Measurements from ENCODE around the gene ANXA2.
"Not testable (repeated sequence)": the region's sequence is repeated elsewhere in the genome, so short reads cannot be mapped to it uniquely, and the experiment has no call there.

ANXA2 gene

DNA sequence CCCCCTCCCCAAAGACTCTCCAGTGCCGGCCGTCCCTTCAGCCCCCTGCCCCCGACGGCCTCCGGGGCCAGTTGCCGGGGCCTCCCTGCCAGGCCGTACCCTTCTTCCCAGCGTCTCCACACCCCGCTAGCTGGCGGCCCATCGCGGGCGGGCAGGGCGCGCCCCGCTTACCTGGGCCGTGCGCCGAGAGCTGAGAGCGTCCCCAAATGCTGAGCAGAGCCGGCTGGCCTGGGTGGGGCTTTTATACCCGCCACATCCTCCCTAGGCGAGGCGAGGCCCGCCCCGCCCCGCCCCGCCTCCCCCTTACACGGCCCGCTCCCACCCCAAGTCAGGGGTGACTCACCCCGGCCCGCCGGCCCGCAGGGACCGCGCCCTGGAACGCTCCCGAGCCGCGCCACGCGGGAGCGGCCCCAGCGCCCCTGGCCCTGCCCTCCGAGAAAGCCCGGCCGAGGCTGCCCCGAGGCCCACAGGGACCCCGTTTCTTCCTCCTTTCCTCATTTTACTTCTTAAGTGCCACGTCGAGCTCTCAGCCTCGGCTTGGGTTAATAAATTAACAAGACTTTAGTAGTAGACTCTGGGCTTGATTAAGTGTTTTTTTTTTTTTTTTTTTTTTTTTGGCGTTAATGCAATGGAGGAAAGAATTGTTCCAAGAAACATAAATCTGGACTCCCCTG is at the start of gene ANXA2:
TSS of gene ANXA2 (minus strand) at position 215 of the 674 bp plus-strand sequence. CDS start 11,911 bp downstream, outside the sequence.
- peak; percentile 68 to 74 for DNase-seq (ENCODE audit: low read depth in 1 of 2, low spot score in 1 of 2)

DNA sequence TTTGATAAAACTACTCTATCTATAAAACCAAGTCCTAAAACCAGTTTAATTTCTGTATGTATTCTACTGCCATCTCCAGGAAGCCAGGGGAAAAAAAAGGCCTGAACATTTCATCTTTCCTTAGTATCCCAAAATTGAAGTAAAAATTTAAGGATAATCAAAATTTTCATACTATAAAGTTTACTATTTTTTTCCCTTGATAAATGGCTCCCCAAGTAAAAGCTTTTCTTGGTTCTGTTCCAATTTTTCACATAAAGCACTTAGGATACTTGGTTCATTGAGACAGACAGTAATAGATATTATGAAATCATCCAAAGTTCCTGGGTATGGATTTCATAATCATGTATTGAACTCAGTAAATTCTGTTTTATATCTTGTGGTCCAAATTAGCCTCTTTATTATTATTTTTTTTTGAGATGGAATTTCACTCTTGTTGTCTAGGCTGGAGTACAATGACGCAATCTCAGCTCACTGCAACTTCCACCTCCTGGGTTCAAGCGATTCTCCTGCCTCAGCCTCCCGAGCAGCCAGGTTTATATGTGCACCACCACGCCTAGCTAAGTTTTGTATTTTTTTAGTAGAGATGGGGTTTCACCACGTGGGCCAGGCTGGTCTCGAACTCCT is 46.6 kb upstream of the ANXA2 start:
- DNase-seq (ENCODE audit: low read depth in 1 of 2, low spot score in 1 of 2) = no peak

DNA sequence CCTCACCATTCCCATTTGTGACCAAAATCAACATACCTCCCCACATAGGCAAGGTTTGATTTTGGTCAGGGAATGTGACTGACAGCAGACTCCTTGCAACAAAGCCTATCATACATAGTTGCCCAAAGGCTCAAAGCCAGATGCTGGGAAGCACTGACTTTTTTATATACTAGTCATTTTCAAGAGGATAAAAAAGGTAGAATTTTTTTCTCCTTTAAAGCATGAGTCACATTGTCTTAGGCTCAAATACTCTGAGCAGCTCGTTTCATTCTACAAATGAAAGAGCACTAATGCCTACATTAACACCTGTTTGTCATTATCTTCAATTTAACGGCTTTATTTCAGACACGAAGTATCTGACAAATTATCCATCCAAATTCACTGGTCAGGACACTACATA is 45.0 kb upstream of the ANXA2 start:
- no peak for DNase-seq (ENCODE audit: low read depth in 1 of 2, low spot score in 1 of 2)

DNA sequence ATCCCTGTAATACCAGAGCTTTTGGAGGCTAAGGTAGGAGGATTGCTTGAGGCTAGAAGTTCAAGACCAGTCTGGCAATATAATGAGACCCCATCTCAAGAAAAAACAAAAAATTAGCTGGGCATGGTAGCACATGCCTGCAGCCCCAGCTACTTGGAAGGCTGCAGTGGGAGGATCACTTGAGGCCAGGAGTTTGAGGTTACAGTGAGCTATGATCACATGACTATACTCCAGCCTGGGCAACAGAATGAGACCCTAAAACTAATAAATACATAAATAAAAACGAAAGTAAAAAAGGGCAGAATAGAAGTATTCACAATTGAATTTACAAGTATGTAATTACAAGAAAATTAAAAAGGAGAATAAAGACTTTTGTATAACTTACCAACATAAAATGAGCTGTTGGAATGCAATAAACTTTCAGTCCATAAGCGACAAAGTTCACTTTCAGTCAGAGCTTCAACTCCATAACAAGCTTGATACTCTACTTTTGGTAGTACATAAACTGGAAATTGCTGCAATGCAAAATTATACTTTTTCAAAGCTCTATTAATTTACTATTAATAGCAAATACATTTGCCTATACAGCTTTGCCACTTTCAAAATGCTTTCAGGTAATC is 44.4 kb upstream of the ANXA2 start:
- no peak for DNase-seq (ENCODE audit: low read depth in 1 of 2, low spot score in 1 of 2)

DNA sequence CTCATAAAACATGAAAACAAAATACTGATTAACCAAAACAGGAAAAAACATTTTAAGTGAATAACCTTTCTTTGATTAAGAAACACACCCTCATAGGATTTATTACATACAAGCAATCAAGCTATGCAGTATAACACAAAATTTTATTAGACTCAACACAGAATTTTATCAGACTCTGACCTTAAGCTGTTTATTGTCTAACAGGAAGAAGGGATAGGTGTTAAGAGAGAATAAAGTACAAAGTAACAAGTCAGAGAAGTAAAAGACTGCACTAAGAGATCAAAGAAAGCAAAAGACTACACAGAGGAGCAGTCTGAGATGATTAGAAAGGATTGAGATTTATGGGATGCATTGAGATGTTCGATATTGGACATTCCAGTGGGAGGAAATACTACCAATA is 43.5 kb upstream of the ANXA2 start:
- DNase-seq (ENCODE audit: low read depth in 1 of 2, low spot score in 1 of 2) = no peak

DNA sequence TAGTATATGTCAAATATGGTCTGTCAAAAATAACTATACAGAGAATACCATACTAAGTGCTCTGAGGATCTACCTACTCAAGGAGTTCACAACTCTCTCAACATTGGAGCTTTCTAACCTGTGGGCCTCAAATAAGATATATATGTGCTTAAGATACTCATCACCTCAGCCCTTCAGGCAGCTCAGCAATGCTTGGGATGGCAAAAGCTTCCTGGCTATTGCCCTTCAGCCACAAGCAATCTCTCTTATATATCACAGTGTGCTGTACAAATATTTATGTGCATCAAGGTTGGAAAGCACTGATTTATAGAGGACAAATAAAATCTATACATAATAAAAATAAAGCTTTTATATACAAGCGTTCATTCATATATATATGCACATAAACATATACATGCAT is 40.9 kb upstream of the ANXA2 start:
- no peak for DNase-seq (ENCODE audit: low read depth in 1 of 2, low spot score in 1 of 2)

DNA sequence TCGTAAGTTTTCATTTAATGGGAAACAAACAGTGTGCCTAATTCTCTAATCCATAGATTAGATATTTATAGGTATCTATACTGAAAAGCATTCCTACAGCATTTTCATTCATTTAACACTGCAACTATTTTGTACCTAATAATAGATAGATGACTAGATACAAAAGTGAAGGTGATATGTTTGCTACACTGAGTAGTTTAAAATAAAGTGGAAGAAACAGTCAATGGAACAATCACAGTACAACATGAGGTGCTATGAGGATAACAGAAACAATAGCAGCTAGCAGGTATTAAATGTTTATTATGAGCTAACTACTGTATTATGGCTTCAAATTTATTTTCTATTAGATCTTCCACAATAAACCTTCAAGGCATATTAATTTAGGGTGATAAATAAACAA is 31.1 kb upstream of the ANXA2 start:
- no peak for DNase-seq (ENCODE audit: low read depth in 1 of 2, low spot score in 1 of 2)

DNA sequence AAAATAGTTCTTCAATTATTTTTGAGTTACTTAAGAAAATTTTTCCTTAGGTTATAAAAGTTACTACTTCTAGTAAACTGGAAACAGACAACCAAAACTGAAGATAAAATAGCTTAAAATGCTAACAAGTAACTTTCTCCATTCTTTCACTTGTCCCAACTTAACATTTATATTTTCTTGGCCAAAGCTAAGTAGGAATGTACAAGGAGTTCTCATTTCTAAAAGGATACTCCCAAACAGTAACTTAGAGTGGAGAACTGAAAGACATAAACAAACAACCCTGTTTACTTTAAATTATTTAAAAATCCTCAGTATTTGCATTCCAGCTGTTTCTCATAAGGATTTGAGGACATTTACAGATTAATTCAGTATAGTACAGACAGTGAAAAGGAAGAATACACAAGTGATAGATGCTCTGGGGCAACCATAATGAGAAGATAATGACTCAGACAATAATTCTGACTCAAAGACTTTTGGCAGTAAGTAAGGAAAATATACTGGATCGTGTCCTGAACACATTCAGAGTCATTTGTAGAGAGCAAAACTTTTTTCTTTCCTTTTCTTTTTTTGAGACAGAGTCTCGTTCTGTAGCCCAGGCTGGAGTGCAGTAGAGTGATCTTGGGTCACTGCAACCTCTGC is 29.2 kb upstream of the ANXA2 start:
- no peak for DNase-seq (ENCODE audit: low read depth in 1 of 2, low spot score in 1 of 2)

DNA sequence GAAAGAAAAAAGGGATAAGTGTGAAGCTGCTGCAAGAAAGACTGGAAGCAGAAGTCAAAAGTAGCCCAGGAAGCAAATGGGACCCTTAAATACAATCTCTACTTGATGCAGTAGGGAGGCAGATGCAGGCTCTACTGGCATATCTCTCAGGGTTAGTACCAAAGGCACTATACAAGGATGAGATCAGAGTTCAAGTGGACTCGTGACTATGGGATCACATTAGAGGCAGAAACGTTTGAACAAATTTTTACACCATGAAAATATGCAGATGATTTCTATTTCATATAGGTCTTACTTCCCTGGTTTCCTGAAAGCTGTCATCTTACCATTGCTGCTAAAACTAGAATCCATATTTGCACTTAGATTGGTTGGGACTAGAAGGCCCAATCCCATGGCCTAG is 27.7 kb upstream of the ANXA2 start:
- no peak for DNase-seq (ENCODE audit: low read depth in 1 of 2, low spot score in 1 of 2)

DNA sequence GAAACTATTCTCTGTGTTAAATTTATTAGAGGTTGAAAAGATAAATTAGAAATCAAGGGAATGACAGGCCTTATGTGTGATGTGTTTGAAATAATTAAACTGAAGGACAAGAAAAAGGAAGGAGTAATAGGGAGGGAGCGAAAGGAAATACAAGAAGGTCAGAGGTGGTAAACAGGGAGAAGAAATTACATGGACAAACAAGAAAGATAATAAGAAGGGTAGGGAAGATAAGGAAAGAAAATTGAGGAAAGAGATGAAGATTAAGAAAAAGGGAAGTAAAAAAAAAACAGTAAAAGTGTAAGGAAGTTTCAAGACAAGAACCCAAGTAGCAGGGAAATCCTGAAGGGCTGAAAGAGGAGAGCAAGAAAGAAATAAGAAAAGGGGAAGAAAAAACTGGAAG is 26.2 kb upstream of the ANXA2 start:
- DNase-seq (ENCODE audit: low read depth in 1 of 2, low spot score in 1 of 2) = no peak

DNA sequence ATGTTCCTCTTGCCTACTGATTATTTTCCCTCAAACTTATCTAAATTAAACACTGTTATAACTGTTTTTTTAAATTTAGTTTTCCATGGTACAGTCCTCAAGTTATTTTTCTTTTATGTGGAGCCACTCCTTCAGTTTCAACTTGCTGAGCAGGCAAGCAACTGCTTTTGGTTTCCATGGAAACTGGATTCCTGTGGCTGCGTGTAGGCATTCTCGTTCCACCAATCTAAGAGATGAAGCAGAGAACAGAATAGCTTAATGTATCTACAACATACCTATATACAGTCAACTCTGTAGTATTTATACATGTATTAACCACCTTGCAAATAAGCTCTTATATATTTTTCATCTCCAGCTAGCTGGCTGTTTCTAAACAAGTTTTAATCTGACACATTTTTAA is 25.8 kb upstream of the ANXA2 start:
- no peak for DNase-seq (ENCODE audit: low read depth in 1 of 2, low spot score in 1 of 2)

DNA sequence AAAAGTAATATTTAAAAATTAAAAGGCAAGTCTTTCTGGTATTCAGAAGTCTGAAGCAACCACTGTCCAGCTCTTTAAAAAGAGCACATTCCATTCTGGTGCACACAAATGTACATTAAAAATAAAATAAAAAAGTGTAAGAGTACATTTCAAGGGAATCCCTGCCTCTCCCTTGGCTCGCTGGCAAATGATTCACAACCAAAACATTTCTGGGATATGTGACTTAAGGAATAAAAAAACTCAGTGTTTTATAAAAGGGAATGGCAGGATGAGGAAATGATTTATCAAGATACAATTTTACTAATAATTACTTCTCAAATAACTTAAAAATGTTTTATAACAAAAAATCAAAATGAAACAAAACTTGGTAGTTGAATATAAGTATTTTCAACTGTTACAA is 23.8 kb upstream of the ANXA2 start:
- no peak for DNase-seq (ENCODE audit: low read depth in 1 of 2, low spot score in 1 of 2)

DNA sequence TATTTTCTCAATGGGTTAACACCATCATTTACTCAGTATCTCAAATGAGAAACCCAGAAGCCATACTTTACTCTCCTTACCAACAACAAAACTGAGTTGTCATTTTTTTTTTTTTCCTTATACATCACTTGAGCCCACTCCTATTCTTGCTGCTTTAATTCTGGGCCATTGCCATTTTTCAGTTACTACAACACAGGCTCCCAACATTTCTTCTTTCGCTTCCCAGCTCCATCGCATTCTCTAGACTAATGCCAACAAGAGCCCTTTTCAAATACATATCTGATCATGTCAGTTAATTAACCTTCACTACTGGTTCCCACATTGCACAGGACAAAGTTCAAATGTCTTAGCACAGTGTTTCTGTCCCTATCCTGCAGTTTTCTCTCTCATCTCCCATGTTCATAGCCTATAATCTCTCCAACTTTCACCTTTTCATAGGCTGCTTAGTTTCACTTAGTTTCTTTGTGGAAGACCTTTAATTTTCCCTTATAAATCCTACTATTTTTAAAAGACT is 22.5 kb upstream of the ANXA2 start:
- DNase-seq (ENCODE audit: low read depth in 1 of 2, low spot score in 1 of 2) = no peak

DNA sequence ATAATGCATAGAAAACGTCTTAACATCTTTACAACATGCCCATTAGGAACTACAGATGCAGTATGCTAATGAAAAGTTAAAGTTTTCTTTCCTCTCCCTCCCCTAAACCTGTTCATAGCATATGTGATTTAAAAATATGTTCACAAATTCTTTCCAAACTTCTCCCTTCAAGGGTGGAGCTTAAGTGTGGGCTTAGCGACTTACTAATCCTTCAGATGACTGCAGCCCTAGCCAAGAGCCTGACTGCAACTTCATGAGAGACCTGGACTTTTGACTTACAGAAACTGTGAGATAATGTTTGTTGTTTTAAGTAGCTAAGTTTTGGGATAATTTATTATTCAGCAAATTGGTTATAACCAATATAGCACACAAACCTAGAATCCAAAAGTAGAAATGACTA is 22.0 kb upstream of the ANXA2 start:
- DNase-seq (ENCODE audit: low read depth in 1 of 2, low spot score in 1 of 2) = no peak

DNA sequence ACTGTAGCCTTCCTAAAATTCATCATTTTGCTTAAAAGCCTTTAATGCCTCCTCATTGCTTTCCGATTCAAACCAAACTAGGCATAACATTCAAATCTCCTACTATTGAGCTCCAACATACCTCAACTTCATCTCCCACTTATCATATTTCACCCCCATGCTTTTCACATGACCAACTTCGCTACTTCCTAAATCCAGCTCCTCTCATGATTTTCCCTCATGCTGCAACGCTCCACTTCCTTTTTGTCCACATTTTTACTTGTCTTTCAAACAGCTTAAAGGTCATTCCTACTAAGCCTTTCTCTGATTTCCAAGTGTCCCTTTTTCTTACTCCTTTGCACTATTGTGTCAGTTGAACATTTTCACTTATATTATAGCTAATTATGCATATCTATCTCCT is 20.3 kb upstream of the ANXA2 start:
- DNase-seq (ENCODE audit: low read depth in 1 of 2, low spot score in 1 of 2) = no peak

DNA sequence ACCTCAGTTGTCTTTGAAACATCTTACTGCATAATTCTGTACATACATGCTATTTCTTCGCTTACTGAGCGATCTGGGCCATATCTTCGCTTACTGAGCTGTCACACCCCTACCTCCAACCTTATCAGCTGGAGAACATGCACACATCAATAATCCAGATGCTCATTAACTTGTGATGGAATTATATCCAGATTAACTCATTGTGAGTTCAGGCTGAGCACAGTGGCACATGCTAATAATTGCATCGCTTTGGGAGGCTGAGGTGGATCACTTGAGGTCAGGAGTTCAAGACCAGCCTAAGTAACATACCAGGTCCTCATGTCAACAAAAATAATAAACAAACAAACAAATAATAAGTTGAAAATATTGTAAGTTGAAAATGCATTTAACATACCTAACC is 19.3 kb upstream of the ANXA2 start:
- no peak for DNase-seq (ENCODE audit: low read depth in 1 of 2, low spot score in 1 of 2)

DNA sequence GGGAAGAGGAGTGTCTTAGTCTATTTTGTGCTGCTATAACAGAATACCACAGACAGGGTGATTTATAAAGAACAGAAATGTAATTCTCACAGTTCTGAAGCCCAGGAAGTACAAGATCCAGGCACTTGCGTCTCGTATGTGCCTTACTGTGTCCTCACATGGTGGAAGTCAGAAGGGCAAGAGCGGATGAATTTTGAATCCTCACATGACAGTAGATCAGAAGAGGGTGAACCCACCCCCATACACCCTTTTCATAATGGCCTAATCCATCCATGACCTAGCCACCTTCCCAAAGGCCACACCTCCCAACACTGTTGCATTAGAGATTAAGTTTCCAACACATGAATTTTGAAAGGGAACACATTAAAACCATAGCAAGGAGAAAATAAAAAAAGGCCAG is 18.7 kb upstream of the ANXA2 start:
- DNase-seq (ENCODE audit: low read depth in 1 of 2, low spot score in 1 of 2) = no peak

DNA sequence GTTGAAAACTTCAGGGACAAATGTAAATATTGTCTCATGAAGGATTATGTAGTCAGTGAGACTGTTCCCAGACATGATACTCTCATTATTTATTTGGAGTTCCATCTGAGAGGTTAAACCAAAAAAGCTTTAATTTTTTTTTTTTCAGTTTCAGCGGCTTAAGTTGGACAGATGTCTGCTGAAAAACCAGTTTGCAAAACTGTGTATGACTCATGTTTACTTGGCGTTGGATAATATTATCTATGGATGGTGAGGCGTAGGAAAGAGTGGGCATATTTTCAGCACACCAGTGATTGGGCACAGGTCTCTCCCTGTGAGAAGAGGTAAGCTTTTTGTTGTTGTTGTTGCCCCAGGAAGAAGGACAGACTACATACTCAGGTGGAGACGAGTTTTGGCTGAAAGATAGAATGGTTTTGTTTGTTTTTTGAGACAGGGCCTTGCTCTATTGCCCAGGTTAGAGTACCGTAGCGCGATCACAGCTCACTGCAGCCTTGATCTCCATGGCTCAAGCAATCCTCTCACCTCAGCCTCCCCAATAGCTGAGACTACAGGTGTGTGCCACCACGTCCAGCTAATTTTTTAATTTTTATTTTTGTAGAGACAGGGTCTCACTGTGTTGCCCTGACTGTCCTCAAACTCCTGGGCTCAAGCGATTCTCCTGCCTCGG is 16.4 kb upstream of the ANXA2 start:
- DNase-seq (ENCODE audit: low read depth in 1 of 2, low spot score in 1 of 2) = no peak

DNA sequence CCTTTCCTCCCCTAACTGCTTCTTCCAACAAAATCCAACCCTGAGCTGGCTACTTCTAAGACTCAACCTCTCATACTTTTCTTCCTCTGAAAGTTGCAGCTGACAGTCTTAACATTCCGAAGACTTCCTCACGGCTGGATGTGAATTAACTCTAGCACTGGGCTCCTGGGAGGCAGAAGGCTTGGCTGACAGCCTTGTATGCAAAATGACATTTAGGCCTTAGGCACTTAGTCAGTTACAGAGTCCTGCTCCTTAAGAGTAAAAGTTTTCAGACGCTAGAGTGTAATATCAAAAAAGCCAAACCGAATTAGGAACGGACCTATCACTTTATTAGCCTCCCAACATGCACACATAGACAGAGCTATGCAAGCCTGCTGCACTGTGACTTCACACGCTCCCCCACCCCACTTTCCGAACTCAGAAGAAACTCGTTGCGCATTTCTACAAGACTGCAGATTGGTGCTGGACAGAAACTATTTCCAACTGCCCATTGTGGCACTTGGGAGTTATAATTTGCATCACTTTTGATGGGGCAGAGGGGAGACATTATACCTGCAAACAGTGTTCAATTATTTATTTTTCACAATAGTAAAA is 15.5 kb upstream of the ANXA2 start:
- DNase-seq (ENCODE audit: low read depth in 1 of 2, low spot score in 1 of 2) = no peak

DNA sequence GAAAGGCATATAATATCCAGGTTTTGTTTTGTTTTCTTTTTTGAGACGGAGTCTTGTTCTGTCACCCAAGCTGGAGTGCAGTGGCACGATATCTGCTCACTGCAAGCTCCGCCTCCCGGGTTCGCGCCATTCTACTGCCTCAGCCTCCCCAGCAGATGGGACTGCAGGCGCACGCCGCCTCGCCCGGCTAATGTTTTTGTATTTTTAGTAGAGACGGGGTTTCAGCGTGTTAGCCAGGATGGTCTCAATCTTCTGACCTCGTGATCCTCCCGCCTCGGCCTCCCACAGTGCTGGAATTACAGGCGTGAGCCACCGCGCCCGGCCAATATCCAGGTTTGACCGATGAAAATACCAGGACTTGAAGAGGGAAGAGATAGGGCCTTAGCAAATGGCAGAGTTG is 15.0 kb upstream of the ANXA2 start:
- DNase-seq (ENCODE audit: low read depth in 1 of 2, low spot score in 1 of 2) = not testable (repeated sequence)

DNA sequence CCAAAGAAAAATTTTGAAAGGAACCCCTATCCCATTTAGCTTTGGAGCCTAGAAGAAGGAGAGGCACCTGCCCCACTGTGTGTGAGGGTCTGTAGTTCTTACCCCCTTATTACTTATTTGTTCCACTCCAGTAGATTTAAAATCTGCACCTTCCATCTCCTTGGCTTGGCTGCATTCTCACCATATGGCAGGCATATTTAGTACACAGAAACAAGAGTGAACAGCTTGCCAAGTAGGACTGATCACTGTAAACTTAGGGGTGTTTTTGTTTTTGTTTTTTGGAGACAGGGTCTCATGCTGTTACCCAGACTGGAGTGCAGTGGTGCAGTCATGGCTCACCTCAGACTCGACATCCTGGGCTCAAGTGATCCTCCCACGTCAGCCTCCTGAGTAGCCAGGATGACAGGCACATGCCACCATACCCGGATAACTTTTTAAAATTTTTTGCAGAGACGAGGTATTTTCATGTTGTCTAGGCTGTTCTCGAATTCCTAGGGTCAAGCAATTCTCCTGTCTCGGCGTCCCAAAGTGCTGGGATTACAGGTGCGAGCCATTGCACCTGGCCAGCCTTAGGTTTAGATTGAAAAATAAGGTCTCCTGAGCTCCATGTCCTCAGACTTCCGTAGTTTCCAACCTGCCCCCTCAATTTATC is 14.1 kb upstream of the ANXA2 start:
- no peak for DNase-seq (ENCODE audit: low read depth in 1 of 2, low spot score in 1 of 2)
